Left renal pelvis (tissue), 4 donors: Measurements from ENCODE around the gene IGSF6. TPM values are rescaled to one million over a fixed set of nuclear protein-coding genes. Genes with fewer than 3 reads are reported as not detected.
"Not testable (repeated sequence)": the region's sequence is repeated elsewhere in the genome, so short reads cannot be mapped to it uniquely, and the experiment has no call there.

Experiments
- DNase-seq, 4 donors: peaks; one replicate each; pipeline ENCODE4 v3.0.0-alpha.2; 2013; ENCODE audit warnings: low read depth in 4 of 4, low spot score in 3 of 4
- polyA plus RNA-seq, 4 donors: library from polyadenylated mRNA; unstranded; fragments of 120-200 nt; gene quantifications; one replicate each; pipeline ENCODE4 v1.2.1, GENCODE V29; 2013; ENCODE audit not compliant: insufficient read length in 4 of 4

Gene IGSF6, protein sequence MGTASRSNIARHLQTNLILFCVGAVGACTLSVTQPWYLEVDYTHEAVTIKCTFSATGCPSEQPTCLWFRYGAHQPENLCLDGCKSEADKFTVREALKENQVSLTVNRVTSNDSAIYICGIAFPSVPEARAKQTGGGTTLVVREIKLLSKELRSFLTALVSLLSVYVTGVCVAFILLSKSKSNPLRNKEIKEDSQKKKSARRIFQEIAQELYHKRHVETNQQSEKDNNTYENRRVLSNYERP
- polyA plus RNA-seq: 1 to 10 TPM; 2.7 to 7.6 (median 5.0) TPM

DNA sequence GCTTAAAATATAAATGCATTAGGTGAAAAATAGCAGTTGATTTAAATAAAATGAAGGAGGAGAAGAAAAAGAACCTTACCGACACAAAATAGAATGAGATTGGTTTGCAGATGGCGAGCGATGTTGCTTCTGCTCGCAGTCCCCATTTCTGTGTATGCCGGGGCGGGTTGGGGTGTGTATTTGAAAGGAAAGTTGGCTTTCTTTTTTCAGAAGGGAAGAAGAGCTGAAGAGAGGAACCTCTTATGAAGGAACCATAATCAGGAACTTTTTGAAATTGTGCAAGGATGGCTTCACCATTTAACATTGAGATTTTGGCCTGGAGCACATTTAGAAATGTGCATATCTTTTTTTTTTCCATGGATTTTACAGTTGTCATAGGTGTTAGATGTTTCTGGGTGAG lies at the start of gene IGSF6:
Gene IGSF6 (minus strand): TSS at position 156 of the 400 bp plus-strand sequence. CDS start 10 bp downstream, at position 146.
- DNase-seq: no peak

DNA sequence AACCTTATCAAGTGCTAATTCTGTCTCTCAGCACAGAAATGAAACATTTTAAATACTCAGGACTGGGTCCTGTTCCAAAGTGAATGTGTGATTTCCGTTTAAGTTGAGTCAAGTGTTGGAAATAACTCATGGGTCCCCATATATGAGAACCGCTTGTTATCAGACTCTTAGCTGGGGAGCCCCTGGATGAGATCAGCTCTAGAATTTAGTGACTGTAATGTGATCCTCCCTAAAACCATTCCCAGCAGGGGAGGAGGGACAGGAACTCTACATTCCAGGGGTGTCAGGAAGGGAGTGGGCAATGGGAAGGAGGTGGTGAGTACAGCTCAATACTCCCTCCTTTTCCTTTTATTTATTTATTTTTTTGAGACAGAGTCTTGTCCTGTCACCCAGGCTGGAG lies 48.9 kb upstream of the IGSF6 start:
- DNase-seq: no peak

DNA sequence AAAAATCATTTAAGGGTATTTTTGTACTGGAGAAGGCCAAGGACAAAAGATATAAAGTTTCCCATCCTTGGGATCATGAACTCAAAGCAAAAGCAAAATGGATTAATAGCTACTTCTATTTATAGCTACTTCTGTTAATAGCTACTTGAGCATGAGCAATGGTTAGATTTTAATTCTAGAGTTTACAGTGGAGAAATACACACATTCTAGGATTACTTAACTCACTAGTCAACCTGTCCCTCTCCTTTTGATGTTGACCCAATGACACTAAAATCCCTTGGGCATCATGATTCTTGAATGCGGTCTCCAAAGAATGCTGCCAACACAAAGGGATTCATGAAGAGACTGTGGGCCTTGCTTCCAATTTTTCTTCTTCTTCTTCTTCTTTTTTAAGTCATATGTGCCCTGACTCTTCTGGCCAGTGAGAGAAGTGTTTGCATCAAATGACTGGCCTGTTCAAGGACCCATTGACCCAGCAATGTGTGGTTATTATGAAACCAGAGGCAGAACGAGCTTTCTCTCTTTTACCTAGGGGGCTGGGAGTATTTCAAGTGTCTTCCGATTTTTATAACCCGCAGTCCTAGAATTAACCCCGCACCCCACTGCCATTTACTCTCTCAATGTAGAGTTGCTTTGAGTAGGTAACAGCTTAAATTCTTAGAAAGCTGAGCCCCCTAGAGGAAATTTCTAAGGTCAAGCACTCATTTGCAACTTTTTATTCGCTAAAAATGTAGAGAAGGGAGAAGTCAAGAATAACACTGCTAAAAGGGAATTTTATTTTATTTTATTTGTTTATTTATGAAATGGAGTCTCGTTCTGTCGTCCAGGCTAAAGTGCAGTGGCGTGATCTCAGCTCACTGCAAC lies 46.0 kb upstream of the IGSF6 start:
- no peak for DNase-seq

DNA sequence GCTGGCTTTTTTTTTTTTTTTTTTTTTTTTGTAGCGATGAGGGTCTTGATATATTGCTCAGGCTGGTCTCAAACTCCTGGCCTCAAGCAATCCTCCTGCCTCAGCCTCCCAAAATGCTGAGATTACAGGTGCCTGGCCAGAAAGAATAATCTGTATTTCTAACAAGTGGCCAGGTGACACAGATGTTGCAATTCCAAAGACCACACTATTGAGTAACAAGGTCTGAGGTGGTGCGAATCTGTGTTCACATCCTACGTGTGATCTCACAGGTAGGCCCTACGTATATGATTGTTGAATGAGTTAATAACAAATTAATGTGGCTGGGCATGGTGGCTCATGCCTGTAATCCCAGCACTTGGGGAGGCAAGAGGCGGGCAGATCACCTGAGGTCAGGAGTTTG lies 44.6 kb upstream of the IGSF6 start:
- no peak for DNase-seq

DNA sequence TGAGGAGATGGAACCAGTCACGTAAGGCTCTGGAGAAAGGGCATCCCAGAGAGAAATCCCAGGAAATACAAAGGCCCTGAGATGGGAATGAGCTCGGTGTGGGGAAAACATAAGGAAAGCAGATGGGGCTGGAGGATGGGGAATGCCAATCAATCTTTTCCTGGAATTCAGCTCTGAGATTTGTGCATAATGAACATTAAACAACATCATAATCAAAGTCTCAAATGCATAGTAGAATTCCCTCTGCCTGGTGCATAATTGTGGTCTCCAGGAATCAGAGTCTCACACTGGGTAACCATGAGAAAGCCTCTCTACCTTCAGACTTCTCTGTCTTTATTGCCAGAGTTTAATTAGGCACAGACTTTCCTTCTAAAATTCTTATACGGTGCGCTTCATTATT lies 42.2 kb upstream of the IGSF6 start:
- no peak for DNase-seq

DNA sequence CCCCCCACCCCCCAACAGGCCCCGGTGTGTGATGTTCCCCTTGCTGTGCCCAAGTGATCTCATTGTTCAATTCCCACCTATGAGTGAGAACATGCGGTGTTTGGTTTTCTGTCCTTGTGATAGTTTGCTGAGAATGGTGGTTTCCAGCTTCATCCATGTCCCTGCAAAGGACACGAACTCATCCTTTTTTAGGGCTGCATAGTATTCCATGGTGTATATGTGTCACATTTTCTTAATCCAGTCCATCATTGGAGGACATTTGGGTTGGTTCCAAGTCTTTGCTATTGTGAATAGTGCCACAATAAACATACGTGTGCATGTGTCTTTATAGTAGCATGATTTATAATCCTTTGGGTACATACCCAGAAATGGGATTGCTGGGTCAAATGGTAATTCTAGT lies 38.6 kb upstream of the IGSF6 start:
- not testable (repeated sequence) for DNase-seq

DNA sequence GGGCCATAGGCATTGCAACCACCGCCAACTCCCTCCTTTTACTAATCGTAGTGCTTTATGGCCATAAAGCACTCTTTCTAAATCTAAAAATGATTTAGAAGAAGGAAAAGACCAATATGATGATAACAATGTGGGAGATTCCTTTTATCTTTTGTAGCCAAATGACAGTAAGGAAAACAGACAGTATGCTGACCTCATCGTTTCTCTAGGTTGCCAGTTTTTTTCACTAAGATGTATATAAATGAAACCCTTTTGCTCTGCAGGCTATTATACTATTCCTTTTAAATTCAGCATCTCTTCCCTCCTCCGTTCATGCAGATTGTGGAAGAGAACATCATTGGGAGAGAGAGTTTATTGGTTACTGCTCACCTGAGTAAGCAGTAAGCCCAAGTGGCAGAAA lies 36.7 kb upstream of the IGSF6 start:
- no peak for DNase-seq

DNA sequence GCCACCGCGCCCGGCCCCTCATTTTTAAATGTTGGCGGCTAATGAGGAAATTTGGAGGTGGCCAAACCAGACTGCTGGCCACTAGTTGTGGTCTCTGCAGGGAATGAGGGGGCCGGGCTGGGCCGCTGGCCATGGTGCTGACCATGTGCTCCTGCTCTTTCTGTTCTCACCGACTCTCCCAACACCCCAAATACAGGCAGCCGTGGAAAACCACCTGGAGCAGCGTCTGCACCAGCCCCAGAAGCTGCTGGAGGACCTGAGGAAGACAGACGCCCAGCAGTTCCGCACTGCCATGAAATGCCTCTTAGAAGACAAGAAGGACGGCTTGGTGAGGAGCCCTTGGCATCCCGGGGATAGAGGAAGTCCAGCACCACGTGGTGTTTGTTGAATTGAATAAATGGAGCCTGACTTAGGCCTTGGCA lies 32.6 kb upstream of the IGSF6 start:
- no peak for DNase-seq

DNA sequence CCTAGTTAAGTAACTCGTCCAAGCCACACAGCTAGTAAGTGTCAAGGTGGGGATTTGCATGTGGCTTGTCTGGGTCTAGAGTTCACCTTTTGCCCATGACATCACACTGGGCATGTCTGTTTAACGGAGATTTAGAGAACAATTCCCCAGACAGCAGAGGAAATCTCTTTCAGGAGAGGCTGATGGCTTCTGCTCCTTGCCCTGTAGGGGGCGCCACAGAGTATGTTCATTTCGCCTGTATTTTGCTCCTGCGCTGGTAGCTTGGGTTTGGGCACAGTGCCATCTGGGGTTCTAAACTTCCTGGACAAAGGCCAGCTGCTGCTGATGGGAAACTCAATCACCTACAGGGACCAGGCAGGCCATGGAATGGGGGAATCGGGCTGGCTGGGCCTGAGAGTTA lies 31.8 kb upstream of the IGSF6 start:
- DNase-seq: no peak

DNA sequence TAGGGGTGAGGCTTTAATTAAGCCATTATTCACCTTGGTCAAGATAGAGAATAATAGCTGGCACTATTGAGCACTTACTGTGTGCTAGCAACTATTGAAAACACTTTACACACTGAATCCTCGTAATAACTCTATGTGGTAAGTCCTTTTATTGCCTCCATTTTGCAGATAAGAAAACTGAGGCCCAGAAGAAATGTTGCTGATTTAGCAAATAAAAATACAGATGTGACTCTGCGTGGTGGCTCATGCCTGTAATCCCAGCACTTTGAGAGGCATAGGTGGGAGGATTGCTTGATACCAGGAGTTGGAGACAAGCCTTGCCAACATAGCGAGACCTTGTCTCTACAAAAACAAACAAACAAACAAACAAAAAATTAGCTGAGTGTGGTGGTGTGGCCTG lies 30.8 kb upstream of the IGSF6 start:
- no peak for DNase-seq

DNA sequence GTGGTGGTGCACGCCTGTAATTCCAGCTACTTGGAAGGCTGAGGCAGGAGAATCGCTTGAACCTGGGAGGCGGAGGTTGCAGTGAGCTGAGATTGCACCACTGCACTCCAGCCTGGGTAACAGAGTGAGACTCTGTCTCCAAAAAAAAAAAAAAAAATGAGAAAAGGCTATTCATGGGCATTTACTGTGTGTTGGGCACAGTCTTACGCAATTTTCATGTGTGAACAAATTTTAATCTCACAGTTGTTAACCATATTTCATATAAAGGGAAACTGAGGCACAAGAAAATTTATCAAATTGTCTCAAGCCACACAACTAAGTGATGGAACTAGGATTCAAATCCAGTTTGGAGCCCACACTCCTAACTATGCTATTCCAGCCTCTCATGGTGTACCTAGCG lies 28.3 kb upstream of the IGSF6 start:
- not testable (repeated sequence) for DNase-seq

DNA sequence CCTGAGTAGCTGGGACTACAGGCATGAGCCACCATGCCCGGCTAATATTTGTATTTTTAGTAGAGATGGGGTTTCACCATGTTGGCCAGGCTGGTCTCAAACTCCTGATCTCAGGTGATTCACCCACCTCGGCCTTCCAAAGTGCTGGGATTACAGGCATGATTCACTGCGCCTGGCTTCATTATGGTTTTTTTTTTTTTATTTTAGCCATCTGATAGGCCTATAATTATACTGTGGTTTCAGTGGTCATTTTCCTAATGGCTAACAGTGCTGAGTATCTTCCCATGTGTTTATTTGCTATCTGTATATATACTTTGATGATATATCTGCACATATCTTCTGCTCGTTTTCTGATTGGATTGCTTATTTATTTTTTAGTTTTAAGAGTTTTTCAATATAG lies 22.0 kb upstream of the IGSF6 start:
- DNase-seq: not testable (repeated sequence)

DNA sequence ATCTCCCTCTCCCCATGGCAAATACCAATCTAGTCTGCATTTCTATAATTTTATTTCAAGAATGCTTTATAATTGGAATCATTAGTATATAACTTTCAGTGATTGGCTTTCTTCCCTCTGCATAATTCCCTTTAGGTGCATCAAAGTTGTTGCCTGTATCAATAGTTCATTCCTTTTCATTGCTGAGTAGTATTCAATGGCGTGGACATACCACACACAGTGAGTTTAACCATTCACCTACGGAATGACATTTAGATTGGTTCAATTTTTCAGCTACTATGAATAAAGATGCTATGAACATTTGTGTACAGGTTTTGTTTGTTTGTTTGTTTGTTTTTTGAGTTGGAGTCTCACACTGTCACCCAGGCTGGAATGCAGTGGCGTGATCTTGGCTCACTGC lies 21.1 kb upstream of the IGSF6 start:
- DNase-seq: no peak

DNA sequence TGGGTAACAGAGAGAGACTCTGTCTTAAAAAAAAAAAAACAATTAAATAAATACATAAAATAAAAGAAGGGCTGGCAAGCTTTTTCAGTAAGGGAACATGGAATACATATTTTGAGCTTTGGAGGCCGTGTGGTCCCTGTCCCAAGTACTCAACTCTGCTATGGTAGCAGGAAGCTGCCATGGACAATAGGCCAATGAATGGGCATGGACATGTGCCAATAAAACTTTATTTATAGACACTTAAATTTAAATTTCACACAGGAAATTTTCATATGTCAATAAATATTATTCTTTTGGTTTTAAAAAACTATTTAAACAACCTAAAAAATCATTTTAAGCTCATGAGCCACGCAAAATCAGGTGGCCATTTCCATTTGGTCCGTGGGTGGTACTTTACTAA lies 15.2 kb upstream of the IGSF6 start:
- DNase-seq: no peak

DNA sequence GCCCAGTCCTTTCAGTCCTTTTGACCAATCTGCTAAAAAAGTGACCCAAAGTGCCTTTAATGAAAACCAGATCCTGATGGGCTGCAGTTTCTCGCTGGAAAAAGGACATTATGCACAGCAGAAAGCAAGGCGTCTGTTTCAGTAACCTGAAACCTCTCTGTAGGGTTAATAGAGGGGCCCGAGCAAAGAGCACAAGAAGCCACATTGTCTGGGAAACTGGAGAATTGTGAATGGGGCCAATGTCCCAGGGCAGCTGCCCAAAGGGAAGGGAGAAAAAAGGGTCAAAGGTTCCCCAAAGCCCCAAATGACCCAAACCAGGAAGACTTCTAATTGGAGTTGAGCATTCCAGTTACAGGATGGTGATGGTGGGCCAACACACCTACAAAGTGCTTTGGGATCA lies 14.4 kb upstream of the IGSF6 start:
- DNase-seq: no peak

DNA sequence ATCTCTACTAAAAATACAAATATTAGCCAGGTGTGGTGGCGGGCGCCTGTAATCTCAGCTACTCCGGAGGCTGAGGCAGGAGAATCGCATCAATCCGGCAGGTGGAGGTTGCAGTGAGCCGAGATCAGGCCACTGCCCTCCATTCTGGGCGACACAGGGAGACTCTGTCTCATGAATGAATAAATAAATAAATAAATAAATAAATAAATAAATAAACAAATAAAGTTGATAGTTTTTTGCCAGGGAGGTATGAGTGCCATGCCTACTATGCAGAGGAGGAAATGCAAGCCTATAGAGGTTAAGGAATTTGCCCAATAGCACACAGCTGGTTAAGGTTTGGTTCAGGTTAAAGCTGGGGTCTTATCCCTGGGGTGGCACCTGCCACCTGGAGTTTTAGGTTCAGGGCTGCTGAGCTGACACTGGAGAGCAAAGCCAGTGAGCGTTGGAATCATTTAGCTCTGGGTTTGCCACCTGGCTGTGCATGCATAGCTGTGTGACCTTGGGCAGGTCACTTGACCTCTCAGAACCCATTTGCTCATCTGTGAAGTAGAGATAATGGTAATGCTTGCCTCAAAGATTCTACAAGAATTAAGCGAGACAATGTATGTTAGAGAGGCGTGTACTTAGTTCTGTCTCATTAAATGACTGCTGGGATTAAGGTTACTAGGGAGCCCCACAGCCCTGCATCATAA lies 12.5 kb upstream of the IGSF6 start:
- DNase-seq: no peak

DNA sequence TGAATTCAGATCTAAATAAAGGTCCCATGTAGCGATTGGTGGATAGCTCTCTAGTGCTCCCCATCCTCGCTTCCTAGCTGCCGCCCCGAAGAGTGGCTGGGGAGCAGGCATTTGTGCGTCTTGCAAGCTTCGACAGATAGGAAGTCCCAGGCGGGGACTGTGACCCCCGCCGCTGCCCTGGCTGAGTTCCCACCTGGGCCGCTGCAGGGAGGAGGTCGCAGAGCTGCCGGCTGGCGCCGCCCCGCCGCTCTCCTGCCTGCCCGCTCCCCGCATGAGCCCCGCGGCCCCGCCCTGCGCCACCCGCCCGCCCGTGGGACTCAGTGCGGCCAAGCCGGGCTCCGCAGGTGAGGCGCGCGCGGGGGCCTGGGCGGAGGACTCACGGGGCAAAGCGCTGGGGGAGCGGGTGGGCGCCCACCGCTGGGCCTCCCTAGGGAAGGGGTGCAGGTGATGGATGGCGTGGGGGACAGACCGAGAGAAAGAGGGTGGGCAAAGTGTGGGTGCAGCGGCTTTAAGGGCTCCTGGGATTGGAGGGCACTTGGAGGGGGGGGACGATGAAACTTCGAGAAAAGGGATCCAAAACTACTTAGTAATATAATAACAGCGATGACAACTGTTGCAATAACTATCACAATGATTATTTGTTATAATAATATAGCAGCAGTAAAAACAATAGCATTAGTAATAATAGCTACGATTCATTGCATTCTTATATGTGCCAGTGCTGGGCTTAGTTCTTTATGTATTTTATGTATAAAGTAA lies 11.7 kb upstream of the IGSF6 start, which contains the start of gene OTOA:
Gene OTOA (plus strand): TSS at position 80 of the 759 bp plus-strand sequence. CDS start 14,547 bp downstream, outside the sequence.
- no peak for DNase-seq

DNA sequence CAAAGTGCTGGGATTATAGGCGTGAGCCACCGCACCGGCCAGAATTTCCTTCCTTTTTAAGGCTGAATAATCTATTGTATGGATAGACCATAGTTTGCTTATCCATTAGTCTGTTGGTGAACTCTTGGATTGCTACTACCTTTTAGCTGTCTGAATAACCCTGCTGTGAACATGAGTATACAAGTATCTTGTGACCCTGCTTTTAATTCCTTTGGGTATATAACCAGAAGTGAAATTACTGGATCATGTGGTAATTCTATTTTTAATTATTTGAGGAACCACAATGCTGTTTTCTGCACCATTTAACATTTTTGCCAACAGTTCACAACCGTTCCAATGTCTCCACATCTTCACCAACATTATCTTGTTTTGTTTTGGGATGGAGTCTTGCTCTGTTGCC lies 6.7 kb upstream of the IGSF6 start:
- DNase-seq: no peak

DNA sequence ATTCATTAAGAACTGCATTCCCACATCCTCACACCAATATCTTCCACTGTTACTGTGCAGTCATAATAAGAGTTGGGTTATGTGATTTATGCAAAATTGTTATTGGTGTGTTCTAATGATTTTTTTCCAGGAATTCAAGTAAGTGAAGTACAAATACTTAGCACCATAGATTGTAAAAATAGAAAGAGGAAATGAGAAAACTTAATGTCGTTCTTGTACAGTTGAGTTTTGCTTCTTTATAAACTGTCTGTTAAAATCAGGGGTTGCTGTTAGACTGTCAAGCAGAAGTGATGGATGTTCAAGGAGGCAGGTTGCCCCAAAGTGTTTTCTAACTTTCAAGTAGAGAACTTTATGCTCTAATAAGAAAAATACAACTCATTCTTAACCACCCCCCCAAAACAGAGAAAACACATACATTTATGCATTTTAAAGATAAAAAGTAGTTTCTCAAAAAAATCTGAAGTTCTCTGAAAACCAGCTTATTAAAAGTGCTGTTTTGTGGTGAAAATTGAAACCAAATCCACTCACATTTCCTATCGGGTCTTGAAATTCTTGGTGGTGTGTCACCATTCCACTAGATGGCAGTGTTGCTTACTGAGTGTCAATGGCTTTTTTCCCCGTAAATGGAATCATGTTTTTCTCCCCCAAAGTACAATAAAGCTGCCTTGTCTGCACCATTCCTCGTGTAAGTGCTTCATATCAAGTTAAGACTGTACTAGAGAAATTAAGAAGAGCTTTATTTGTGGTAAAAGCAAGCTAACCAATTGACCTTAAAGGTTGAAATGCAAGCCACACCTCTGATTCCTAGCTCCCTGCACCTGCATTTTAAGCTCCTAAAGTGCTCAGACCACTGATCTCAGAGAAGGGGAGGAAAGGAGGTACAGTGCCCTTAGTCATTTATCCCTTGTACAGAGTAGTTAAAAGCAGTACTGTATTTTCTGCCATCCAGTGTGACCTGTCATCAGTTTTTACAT lies 4.7 kb upstream of the IGSF6 start:
- DNase-seq: no peak
